ENCODE measurements around the gene CASZ1. TPM values are rescaled to one million over a fixed set of nuclear protein-coding genes. Genes with fewer than 3 reads are reported as not detected.

The CASZ1 gene
- total and polyA plus RNA-seq, 12 donors, result 19.5 to 79.8 (median 64.7) TPM

GRCh38 chr1:10693497-10694273 lies 102.8 kb downstream of the CASZ1 start:
- DNase-seq, result no peak
- ATAC-seq, result no peak
- peaks cover 0 to 3% (median 0%) of the 10 kb centered on the region in 7 donors for H3K27me3 ChIP-seq
- peaks cover 28 to 69% (median 58%) of the 10 kb centered on the region in 9 donors for H3K4me1 ChIP-seq
- peak overlapping the region; percentile 54 to 91 (median 77) for H3K4me3 ChIP-seq
- intact Hi-C loops (cut with DNase I), result loop anchor here in 8 of 10 donors (5.0 to 10.0 kb wide), 9 partner anchors 74 to 629 kb away; partner anchors contain the start of gene CASZ1 (in 1 of the 8)
- H3K36me3 ChIP-seq, result no peaks in the 10 kb centered on the region
- WGBS, 2 donors, result 0 to 1% methylated on average over 75 to 79 of the region's 79 CpGs
- H3K27ac ChIP-seq, result peak overlapping the region; percentile 60 to 94 (median 88)
- TF ChIP-seq, protein P1, sequence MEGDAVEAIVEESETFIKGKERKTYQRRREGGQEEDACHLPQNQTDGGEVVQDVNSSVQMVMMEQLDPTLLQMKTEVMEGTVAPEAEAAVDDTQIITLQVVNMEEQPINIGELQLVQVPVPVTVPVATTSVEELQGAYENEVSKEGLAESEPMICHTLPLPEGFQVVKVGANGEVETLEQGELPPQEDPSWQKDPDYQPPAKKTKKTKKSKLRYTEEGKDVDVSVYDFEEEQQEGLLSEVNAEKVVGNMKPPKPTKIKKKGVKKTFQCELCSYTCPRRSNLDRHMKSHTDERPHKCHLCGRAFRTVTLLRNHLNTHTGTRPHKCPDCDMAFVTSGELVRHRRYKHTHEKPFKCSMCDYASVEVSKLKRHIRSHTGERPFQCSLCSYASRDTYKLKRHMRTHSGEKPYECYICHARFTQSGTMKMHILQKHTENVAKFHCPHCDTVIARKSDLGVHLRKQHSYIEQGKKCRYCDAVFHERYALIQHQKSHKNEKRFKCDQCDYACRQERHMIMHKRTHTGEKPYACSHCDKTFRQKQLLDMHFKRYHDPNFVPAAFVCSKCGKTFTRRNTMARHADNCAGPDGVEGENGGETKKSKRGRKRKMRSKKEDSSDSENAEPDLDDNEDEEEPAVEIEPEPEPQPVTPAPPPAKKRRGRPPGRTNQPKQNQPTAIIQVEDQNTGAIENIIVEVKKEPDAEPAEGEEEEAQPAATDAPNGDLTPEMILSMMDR (IDR thresholded peaks at IDR 0.05), result peak in 1 of 9 donors; percentile 5
- no peaks in the 10 kb centered on the region for H3K9me3 ChIP-seq

DNA sequence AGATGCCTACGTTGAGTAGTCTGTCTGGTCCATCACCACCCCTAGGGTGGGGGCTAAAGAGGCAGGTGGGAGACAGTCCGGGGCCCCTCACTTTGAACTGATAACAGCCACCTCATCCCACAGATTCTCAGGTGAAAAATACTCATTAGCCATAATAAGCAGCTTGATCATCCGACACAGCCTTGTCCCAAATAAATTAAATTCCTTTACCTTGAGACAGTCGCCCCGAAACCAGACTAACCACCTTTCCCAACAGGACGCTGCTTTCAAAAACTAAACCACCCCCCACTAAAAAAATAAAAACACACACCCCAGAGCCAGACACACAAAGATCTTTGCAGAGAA lies 103.3 kb downstream of the CASZ1 start:
- ATAC-seq, result no peak
- H3K4me3 ChIP-seq, result peak overlapping the region; percentile 54 to 91 (median 77)
- peaks cover 34 to 72% (median 63%) of the 10 kb centered on the region in 9 donors for H3K4me1 ChIP-seq
- no peak for DNase-seq
- no peaks in the 10 kb centered on the region for H3K27me3 ChIP-seq
- TF ChIP-seq, protein P1 (IDR thresholded peaks at IDR 0.05), result no peak
- no peaks in the 10 kb centered on the region for H3K36me3 ChIP-seq
- 66 to 70% methylated on average over 6 of the region's 6 CpGs for WGBS, 2 donors
- no peaks in the 10 kb centered on the region for H3K9me3 ChIP-seq
- peak overlapping the region in 9 of 10 donors; percentile 80 to 94 (median 90) for H3K27ac ChIP-seq
- intact Hi-C loops (cut with DNase I), result loop anchor here in 8 of 10 donors (5.0 to 10.0 kb wide), 9 partner anchors 74 to 628 kb away; partner anchors contain the start of gene CASZ1 (in 1 of the 8)

GRCh38 chr1:10692401-10693021 lies 103.9 kb downstream of the CASZ1 start:
- TF ChIP-seq, protein P1 (IDR thresholded peaks at IDR 0.05), result peak; percentile 20 to 59 (median 46)
- 47 to 51% methylated on average over 13 of the region's 13 CpGs for WGBS, 2 donors
- intact Hi-C loops (cut with DNase I), result loop anchor here in 8 of 10 donors (5.0 to 10.0 kb wide), 9 partner anchors 75 to 628 kb away; partner anchors contain the start of gene CASZ1 (in 1 of the 8)
- peaks cover 38 to 78% (median 69%) of the 10 kb centered on the region in 9 donors for H3K4me1 ChIP-seq
- no peaks in the 10 kb centered on the region for H3K9me3 ChIP-seq
- peak overlapping the region in 9 of 10 donors; percentile 25 to 94 (median 87) for H3K27ac ChIP-seq
- DNase-seq (peak in 1 of 2 donors; percentile 40), ATAC-seq (peak in 6 of 8 donors; percentile 8 to 54 (median 38))
- H3K36me3 ChIP-seq, result no peaks in the 10 kb centered on the region
- no peaks in the 10 kb centered on the region for H3K27me3 ChIP-seq
- H3K4me3 ChIP-seq, result peak overlapping the region in 7 of 10 donors; percentile 69 to 91 (median 78)

DNA sequence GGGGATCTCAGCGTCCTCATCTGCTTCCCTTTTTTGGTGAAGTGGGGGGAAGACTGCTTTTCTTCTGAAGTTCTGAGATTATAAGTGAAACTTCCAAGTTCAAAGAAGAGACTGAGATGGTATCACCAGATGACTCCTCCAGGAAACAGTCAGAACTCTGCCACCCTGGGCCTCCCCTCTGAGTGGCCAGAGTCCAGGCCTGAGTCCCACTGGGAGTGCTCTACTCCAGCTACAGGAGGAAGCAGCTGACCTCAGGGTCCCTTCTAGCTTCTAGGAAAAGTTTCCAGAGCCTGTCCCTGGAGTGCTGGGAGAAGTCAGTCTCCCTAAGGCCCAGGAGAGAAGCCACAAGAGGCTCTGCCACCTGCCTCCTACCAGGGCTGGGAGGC lies 104.7 kb downstream of the CASZ1 start:
- Histone ChIP-seq H3K27ac (peak overlapping the region in 7 of 10 donors; percentile 27 to 94 (median 53)), H3K4me3 (no peak overlapping the region), H3K9me3 (no peaks in the 10 kb centered on the region), H3K27me3 (no peaks in the 10 kb centered on the region), H3K36me3 (no peaks in the 10 kb centered on the region), H3K4me1 (peaks cover 46 to 81% (median 74%) of the 10 kb centered on the region in 9 donors)
- WGBS, 2 donors, result 44 to 61% methylated on average over 1 of the region's 1 CpG
- TF ChIP-seq, protein P1 (IDR thresholded peaks at IDR 0.05), result no peak
- intact Hi-C loops (cut with DNase I), result loop anchor here in 8 of 10 donors (5.0 to 10.0 kb wide), 9 partner anchors 76 to 627 kb away; partner anchors contain the start of gene CASZ1 (in 1 of the 8)
- no peak for DNase-seq
- ATAC-seq, result peak in 1 of 8 donors; percentile 2
